GM18526 (cell line): ENCODE results near the gene SLC5A2.

ENCODE experiments used
- POLR2A ChIP-seq: IDR thresholded peaks from 3 replicates; pipeline ENCODE4 v1.6.1; 2011; ENCODE audit not compliant: insufficient read length; ENCODE audit errors: extremely low read depth

The SLC5A2 gene

GRCh38 chr16:31527734-31528274 is 44.9 kb downstream of the SLC5A2 start, which contains the start of gene AHSP:
AHSP (plus strand) TSS chr16:31527900; CDS start chr16:31528140, 240 bp downstream.
- no peak for TF ChIP-seq POLR2A

DNA sequence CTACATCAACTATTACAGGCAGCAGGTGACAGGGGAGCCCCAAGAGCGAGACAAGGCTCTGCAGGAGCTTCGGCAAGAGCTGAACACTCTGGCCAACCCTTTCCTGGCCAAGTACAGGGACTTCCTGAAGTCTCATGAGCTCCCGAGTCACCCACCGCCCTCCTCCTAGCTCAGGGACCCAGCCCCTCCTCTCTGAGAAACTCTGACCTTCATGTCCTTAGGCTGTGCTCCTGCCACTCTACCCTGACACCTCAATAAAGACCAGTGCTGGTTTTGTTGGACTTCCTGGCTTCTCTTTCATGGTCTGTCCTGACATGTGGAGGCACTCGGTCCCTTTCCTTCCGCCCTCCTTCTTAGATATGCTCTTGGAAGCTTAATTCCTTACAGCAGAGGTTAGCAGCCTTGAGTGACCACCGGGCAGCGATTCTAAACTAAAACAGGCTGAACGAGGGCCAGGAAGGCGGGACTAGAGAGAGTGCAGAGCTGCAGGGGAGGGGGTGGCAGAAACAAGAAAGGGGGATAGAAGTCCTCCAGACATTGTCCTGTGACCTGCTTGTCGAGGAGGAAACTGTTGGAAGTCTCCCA is 45.7 kb downstream of the SLC5A2 start:
- TF ChIP-seq POLR2A: no peak

GRCh38 chr16:31529108-31529936 is 46.4 kb downstream of the SLC5A2 start:
- no peak for TF ChIP-seq POLR2A

DNA sequence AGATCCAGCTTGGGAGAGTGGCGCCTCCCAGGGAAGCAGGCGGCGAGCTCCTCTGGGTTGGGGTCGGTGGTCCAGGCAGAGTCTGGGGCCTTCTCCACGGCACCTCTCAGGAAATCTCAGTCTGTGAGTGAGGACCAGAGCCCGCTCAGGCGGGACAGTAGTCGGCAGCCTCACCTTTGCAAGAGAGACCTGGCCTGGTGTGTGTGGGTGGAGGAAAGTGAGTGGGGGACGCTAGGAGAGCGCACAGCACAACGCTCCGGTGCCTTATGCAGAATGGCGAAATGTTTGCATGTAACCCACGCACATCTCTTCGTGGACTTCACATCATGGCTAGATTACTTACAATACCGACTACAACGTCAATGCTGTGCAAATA is 47.0 kb downstream of the SLC5A2 start:
- no peak for TF ChIP-seq POLR2A

DNA sequence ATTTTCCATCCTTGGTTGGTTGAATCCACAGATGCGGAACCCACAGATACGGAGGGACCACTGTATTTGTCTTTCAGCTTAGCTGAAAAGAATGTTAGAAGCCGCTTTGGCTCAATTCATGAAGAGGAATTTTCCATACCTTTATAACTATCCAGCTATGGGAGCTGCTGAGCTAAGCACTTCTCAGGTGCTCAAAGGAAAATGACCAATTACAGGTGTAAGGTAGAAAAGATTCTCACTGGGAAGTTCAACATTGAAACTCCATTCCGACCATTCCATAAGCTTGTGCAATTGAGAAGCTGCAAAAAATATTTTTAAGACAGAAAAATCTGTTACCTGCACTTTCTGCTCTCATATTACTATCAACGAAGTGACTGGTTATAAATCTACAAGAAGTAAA is 47.5 kb downstream of the SLC5A2 start:
- TF ChIP-seq POLR2A: no peak

DNA sequence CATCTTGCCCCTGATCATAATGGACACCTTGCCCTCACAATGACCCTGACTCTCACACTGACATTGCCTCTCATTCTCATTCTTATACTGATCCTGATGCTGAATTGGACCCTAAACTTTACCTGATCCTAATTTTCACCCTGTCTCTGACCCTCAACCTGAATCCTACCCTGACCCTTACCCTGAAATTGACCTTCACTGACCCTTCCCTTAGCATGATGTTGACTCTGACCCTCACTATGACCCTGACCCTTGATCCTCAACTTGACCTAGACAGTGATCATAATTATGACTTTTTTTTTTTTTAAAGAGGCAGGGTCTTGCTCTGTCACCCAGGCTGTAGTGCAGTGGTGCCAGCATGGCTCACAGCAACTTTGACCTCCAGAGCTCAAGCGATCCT is 48.2 kb downstream of the SLC5A2 start:
- TF ChIP-seq POLR2A: no peak

DNA sequence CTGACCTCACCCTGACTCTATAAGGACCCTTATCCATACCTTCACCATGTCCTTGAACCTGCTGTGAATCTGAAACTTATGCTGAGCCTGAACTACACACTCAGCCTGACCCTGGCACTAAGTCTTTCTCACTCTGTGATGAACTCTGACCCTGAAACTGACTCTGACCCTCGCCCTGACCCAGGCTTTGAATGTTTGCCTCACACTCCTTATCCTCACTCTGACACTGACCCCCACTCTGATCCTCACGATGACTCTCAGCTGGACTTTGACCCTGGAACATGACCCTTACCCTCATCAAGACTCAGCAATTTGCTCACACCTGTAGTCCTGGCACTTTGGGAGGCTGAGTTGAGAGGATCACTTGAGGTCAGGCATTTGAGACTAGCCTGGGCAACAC is 49.2 kb downstream of the SLC5A2 start:
- TF ChIP-seq POLR2A: no peak

GRCh38 chr16:31532896-31533295 is 50.0 kb downstream of the SLC5A2 start:
- TF ChIP-seq POLR2A: no peak

DNA sequence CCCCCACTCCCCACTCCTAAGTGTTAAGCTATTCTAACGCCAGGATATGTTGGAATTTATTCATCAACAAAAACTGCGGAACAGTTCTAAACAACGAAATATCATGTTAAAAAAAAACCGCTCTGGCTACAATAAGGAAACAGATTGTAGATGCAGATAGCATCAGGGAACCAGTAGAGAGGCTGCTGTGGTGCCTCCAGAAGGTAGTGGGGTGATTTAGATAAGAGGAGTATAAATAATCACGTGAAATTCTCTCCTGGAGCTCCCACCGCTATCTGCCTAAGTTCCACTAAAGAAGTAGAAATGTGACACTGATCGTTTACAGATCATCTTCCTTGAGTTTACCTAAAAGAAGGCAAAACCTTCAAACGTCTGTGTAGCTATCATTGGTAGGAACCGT is 52.8 kb downstream of the SLC5A2 start:
- TF ChIP-seq POLR2A: no peak

- no peak for TF ChIP-seq POLR2A
These were observed 54.0 kb downstream of the SLC5A2 start for GRCh38 chr16:31536804-31537361.

- TF ChIP-seq POLR2A: no peak
These were observed 54.7 kb downstream of the SLC5A2 start for GRCh38 chr16:31537362-31538242.
